Measurements from ENCODE around the gene LUZP2.
"Not testable (repeated sequence)": the region's sequence is repeated elsewhere in the genome, so short reads cannot be mapped to it uniquely, and the experiment has no call there.

The LUZP2 gene

GRCh38 chr11:24999929-25000328 lies 503.1 kb downstream of the LUZP2 start:
- H3K4me2 ChIP-seq (ENCODE audit: low read length); H3F3A ChIP-seq (ENCODE audit: control insufficient read depth, insufficient read depth); H3K36me3 ChIP-seq (ENCODE audit: control insufficient read depth, low read length); H4K20me1 ChIP-seq (ENCODE audit: control insufficient read depth, insufficient read depth, low read depth, low read length); H3K4me1 ChIP-seq (ENCODE audit: control insufficient read depth, low read length); H3K4me3 ChIP-seq (ENCODE audit: low read length); H3K9me2 ChIP-seq (replicated peaks; ENCODE audit: control insufficient read depth, low read length); H3K27me3 ChIP-seq (ENCODE audit: control insufficient read depth, low read length); H3K9me3 ChIP-seq (ENCODE audit: control insufficient read depth, insufficient read depth, low read length); H3K79me2 ChIP-seq (ENCODE audit: control insufficient read depth, low read length); H3K27ac ChIP-seq (ENCODE audit: low read depth, low read length): not testable (repeated sequence)

- H3K4me2 ChIP-seq (ENCODE audit: low read length), result no peak overlapping the region
- no peaks in the 10 kb centered on the region for H3K79me2 ChIP-seq (ENCODE audit: control insufficient read depth, low read length)
- TF ChIP-seq CTCF (IDR thresholded peaks at IDR 0.05; ENCODE audit: low read depth, low read length, poor library complexity, severe bottlenecking), result no peak
- H3K4me3 ChIP-seq (ENCODE audit: low read length), result no peak overlapping the region
- no peaks in the 10 kb centered on the region for H3K36me3 ChIP-seq (ENCODE audit: control insufficient read depth, low read length)
- H3K9me3 ChIP-seq (ENCODE audit: control insufficient read depth, insufficient read depth, low read length), result no peaks in the 10 kb centered on the region
- H3K27ac ChIP-seq (ENCODE audit: low read depth, low read length), result no peak overlapping the region
- no peaks in the 10 kb centered on the region for H3K9me2 ChIP-seq (replicated peaks; ENCODE audit: control insufficient read depth, low read length)
- no peaks in the 10 kb centered on the region for H3F3A ChIP-seq (ENCODE audit: control insufficient read depth, insufficient read depth)
- H4K20me1 ChIP-seq (ENCODE audit: control insufficient read depth, insufficient read depth, low read depth, low read length), result no peaks in the 10 kb centered on the region
- H3K27me3 ChIP-seq (ENCODE audit: control insufficient read depth, low read length), result no peaks in the 10 kb centered on the region
- no peaks in the 10 kb centered on the region for H3K4me1 ChIP-seq (ENCODE audit: control insufficient read depth, low read length)
Observed at GRCh38 chr11:25037431-25037830, 540.6 kb downstream of the LUZP2 start.

- H3K79me2 ChIP-seq (ENCODE audit: control insufficient read depth, low read length), result no peaks in the 10 kb centered on the region
- H3K36me3 ChIP-seq (ENCODE audit: control insufficient read depth, low read length), result no peaks in the 10 kb centered on the region
- no peak overlapping the region for H3K27ac ChIP-seq (ENCODE audit: low read depth, low read length)
- H3K4me1 ChIP-seq (ENCODE audit: control insufficient read depth, low read length), result no peaks in the 10 kb centered on the region
- H3K9me3 ChIP-seq (ENCODE audit: control insufficient read depth, insufficient read depth, low read length), result no peaks in the 10 kb centered on the region
- H3K27me3 ChIP-seq (ENCODE audit: control insufficient read depth, low read length), result no peaks in the 10 kb centered on the region
- no peaks in the 10 kb centered on the region for H4K20me1 ChIP-seq (ENCODE audit: control insufficient read depth, insufficient read depth, low read depth, low read length)
- TF ChIP-seq CTCF (IDR thresholded peaks at IDR 0.05; ENCODE audit: low read depth, low read length, poor library complexity, severe bottlenecking) (no peak), EZH2phosphoT487 (IDR thresholded peaks at IDR 0.05; ENCODE audit: borderline replicate concordance, low read length) (no peak)
- no peak overlapping the region for H3K4me2 ChIP-seq (ENCODE audit: low read length)
- no peaks in the 10 kb centered on the region for H3F3A ChIP-seq (ENCODE audit: control insufficient read depth, insufficient read depth)
- H3K9me2 ChIP-seq (replicated peaks; ENCODE audit: control insufficient read depth, low read length), result no peaks in the 10 kb centered on the region
- no peak overlapping the region for H3K4me3 ChIP-seq (ENCODE audit: low read length)
Observed at GRCh38 chr11:25038131-25038530, 541.3 kb downstream of the LUZP2 start.

- Histone ChIP-seq H3K27ac (ENCODE audit: low read depth, low read length) (no peak overlapping the region), H3K4me1 (ENCODE audit: control insufficient read depth, low read length) (no peaks in the 10 kb centered on the region), H4K20me1 (ENCODE audit: control insufficient read depth, insufficient read depth, low read depth, low read length) (no peaks in the 10 kb centered on the region), H3K27me3 (ENCODE audit: control insufficient read depth, low read length) (no peaks in the 10 kb centered on the region), H3K36me3 (ENCODE audit: control insufficient read depth, low read length) (no peaks in the 10 kb centered on the region), H3F3A (ENCODE audit: control insufficient read depth, insufficient read depth) (no peaks in the 10 kb centered on the region), H3K9me3 (ENCODE audit: control insufficient read depth, insufficient read depth, low read length) (no peaks in the 10 kb centered on the region), H3K9me2 (replicated peaks; ENCODE audit: control insufficient read depth, low read length) (no peaks in the 10 kb centered on the region), H3K4me3 (ENCODE audit: low read length) (no peak overlapping the region), H3K79me2 (ENCODE audit: control insufficient read depth, low read length) (no peaks in the 10 kb centered on the region), H3K4me2 (ENCODE audit: low read length) (no peak overlapping the region)
- TF ChIP-seq CTCF (IDR thresholded peaks at IDR 0.05; ENCODE audit: low read depth, low read length, poor library complexity, severe bottlenecking) (no peak), EZH2phosphoT487 (IDR thresholded peaks at IDR 0.05; ENCODE audit: borderline replicate concordance, low read length) (no peak)
Observed at GRCh38 chr11:25039165-25039564, 542.3 kb downstream of the LUZP2 start.

Data from DOHH2 (cell line).